GM13977 (cell line): Measurements from ENCODE around the gene NELFB.

Experiments
- DNase-seq: peaks from one replicate; pipeline ENCODE4 v3.0.0; 2012; ENCODE audit warnings: low spot score
- in situ Hi-C: fragments of 300-500 bp; cut with MboI; formaldehyde crosslinking; loops from one replicate; pipeline ENCODE4 v1.12.0; 2022; ENCODE audit warnings: low sequenced_read_pairs, low pct_unique_long_range_greater_than_20kb, mixed read lengths, inconsistent platforms; ENCODE audit not compliant: unreplicated experiment
- TF ChIP-seq, protein P1 (sequence below): IDR thresholded peaks from 2 replicates; pipeline ENCODE4 v1.5.1; 2012; ENCODE audit warnings: mild to moderate bottlenecking, control low read depth; ENCODE audit not compliant: insufficient read depth; ENCODE audit errors: extremely low read depth, missing control alignments

Gene NELFB

DNA sequence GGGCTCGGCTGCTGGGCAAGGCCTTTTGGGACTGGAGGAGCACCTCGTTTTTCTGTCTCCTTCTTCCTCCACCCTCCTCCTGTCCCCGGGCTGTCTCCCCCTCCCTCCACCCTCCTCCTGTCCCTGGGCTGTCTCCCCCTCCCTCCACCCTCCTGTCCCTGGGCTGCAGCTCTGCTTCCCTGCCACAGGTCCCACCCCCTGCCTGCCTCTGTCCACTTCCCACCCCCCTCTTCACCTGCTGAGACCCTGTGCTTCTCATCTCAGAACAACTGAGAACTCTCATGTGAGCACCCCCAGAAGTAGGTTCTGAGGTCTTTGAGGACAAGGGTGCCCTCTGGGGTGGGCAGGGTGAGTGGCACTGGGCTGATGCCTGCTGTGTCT lies 16.6 kb downstream of the NELFB start:
- in situ Hi-C loops, result no loop called here
- no peak for DNase-seq
- TF ChIP-seq, protein P1, sequence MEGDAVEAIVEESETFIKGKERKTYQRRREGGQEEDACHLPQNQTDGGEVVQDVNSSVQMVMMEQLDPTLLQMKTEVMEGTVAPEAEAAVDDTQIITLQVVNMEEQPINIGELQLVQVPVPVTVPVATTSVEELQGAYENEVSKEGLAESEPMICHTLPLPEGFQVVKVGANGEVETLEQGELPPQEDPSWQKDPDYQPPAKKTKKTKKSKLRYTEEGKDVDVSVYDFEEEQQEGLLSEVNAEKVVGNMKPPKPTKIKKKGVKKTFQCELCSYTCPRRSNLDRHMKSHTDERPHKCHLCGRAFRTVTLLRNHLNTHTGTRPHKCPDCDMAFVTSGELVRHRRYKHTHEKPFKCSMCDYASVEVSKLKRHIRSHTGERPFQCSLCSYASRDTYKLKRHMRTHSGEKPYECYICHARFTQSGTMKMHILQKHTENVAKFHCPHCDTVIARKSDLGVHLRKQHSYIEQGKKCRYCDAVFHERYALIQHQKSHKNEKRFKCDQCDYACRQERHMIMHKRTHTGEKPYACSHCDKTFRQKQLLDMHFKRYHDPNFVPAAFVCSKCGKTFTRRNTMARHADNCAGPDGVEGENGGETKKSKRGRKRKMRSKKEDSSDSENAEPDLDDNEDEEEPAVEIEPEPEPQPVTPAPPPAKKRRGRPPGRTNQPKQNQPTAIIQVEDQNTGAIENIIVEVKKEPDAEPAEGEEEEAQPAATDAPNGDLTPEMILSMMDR, result no peak

DNA sequence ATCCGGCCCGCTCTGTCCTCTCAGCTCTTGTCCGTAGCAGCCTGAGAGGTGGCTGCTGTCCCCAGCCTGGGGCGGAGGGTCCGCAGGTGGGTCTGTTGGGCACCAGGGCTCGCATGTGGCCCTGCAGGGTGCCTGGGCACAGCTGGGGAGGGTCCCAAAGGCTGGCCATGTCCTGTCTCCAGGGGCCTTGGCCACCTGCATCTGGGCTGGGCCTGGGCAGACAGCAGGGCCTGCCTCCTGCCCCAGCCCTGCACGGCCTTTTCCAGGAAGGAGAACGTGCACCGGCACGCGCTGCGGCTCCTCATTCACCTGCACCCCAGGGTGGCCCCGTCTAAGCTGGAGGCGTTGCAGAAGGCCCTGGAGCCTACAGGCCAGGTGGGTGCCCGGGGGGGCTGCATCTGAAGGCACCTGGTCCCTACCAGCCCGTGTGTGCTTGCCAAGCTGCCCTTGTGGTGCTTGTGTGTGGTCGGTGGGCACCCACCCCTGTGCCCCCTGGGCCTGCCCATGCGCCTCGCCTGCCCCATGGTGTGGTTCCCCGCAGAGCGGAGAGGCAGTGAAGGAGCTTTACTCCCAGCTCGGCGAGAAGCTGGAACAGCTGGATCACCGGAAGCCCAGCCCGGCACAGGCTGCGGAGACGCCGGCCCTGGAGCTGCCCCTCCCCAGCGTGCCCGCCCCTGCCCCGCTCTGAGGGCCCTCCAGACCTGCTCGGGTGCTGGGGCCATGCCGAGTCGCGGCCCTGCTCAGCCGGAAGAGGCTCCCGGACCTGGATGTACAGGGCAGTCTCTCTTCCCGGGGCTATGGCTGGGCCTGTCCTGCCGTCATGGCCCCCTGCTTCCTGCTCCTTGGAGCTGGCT lies 17.3 kb downstream of the NELFB start:
- in situ Hi-C loops, result no loop called here
- TF ChIP-seq, protein P1, result no peak
- DNase-seq, result no peak

DNA sequence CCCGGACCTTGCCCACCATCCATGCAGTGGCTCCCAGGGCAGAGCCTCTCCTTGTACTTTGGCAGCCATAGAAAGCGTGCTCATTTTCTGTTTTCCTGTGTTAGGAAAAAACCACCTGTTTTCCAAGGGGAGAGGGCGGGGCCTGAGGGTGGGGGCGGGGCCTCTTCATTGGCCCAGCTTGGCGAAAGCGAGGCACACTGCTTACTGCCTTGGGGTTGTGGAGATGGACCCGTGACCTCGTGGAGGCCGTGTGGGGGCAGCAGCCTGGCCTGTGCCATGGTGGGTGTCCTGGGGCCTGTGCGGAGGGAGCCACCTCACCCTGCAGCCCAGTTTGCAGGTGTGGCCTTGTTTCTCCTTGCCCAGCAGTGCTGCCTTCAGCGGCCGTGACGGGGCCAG lies 18.0 kb downstream of the NELFB start:
- TF ChIP-seq, protein P1, result no peak
- DNase-seq, result no peak
- in situ Hi-C loops, result no loop called here

DNA sequence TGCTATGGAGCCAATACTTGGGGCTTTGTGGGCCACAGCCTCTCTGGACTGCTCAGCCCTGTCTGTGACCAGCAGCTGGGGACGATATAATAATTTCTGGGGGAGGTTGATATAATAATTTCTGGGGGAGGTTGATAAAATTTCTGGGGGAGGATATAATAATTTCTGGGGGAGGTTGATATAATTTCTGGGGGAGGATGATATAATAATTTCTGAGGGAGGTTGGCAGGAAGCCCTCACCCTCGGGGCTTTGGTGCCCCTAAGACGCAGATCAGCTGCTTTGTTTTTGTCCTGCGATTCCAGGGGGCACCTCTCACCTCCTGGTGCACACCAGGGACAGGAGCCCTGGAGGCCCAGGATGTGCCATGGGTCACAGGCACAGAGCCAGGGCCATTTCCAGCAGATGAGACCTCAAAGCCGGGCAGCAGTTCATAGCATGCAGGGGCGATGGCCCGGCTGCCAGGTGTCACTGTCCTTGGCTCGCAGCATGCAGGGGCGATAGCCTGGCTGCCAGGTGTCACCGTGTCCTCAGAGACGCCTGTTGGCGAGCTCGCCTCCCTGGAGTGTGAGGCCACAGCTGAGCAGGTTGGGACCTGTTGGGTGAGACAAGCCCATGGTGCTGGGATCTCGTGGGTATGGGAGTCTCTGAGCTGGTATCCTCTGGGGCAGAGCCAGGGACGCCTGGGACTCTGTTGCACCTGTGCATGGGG lies 18.6 kb downstream of the NELFB start:
- no peak for DNase-seq
- in situ Hi-C loops, result no loop called here
- TF ChIP-seq, protein P1, result no peak

DNA sequence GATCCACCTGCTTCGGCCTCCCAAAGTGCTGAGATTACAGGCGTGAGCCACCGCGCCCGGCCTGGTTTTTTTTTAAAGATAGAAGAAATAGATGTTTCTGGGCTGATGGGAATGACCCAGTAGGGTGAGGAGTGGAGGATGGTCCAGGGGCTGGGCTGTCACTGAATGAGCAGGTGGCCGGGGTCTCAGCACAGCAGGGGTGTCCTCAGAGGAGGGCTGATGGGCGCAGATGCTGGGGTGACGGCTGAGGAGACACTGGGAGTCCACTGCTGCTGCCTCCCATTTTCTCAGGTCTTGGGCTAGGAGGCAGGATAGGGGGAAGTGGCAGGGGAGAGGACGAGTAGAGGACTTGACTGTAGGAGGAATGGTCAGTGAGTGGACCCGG lies 20.1 kb downstream of the NELFB start:
- TF ChIP-seq, protein P1, result no peak
- in situ Hi-C loops, result no loop called here

DNA sequence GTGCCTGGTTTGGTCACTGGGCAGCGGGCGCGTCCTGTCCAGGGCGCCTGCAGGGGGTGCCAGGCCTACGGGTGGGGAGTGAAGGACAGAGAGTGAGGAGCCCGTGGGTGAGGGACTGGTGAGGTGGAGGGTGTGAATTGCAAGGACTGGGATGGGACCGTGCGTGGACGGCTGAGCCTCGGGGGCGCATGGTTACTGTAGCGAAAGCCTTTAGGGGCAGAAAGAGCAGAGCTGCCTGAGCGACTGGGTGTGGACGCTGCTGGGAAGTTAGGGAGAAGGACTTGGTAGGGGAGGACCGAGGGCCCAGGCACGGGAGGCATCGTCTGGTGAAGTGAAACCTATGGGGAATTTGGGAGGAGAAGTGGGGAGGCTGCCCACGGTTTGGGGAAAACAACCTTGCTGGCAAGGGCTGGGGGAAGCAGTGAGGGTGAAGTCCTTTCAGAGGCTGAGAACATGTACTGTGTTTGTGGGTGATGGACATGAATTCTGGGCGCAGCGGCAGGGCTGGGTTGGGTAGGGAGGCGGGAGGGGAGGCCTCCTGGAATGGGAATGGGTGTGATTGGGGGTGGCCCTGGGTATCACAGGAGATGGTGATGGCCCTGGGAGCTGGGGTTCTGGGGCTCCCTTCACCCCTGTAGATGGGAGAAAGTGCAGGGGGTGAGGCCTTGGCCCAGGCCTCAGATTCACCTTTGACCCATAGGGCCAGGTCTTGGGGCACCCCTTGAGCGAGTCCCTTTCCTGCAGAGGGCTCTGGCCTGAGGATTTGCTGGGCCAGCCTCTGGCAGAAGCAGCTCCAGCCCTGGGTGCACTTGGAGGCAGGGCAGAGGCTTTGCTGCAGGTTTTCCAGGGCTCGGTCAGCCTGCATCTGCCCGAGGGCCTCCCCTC lies 20.7 kb downstream of the NELFB start:
- no peak for DNase-seq
- in situ Hi-C loops, result no loop called here
- TF ChIP-seq, protein P1, result no peak

More for the DNA sequence above, 20.1 kb downstream of the NELFB start:
- no peak for DNase-seq
